HL-60 (cell line): Measurements from ENCODE around the gene OR9Q1.

Experiments
- CTCF ChIP-seq: IDR thresholded peaks from one replicate; pipeline ENCODE4 v1.5.1; 2011; ENCODE audit warnings: low read length, control low read depth, inconsistent platforms; ENCODE audit not compliant: insufficient read depth
- POLR2AphosphoS5 ChIP-seq: IDR thresholded peaks from 2 replicates; pipeline ENCODE4 v1.6.1; 2012; ENCODE audit warnings: low read depth
- REST ChIP-seq: IDR thresholded peaks from 2 replicates; pipeline ENCODE4 v1.6.1; 2012; ENCODE audit warnings: low read depth; ENCODE audit not compliant: insufficient replicate concordance
- SPI1 ChIP-seq: IDR thresholded peaks from 2 replicates; pipeline ENCODE4 v1.6.1; 2012; ENCODE audit warnings: low read depth, mild to moderate bottlenecking, borderline replicate concordance

GRCh38 chr11:58060535-58060934, 36.9 kb downstream of the OR9Q1 start:
- TF ChIP-seq CTCF (no peak), POLR2AphosphoS5 (no peak), REST (no peak), SPI1 (no peak)
